PFSK-1 (cell line): ENCODE data around the gene DCBLD2.

ENCODE experiments used
- FOXP2 ChIP-seq: optimal IDR thresholded peaks from 2 replicates; pipeline ENCODE3; 2011; ENCODE audit warnings: borderline replicate concordance, control low read depth, inconsistent platforms; ENCODE audit not compliant: insufficient read depth; ENCODE audit errors: extremely low read length, extremely low read depth
- POLR2AphosphoS5 ChIP-seq: IDR thresholded peaks from 2 replicates; pipeline ENCODE4 v1.6.1; 2012; ENCODE audit warnings: low read depth, mild to moderate bottlenecking, control low read depth, low read length, moderate library complexity
- SIN3A ChIP-seq: IDR thresholded peaks from 2 replicates; pipeline ENCODE4 v1.6.1; 2012; ENCODE audit warnings: mild to moderate bottlenecking, low read length, moderate library complexity, borderline replicate concordance; ENCODE audit not compliant: insufficient read depth
- TAF1 ChIP-seq: IDR thresholded peaks from 2 replicates; pipeline ENCODE4 v1.6.1; 2012; ENCODE audit warnings: low read length, control low read depth, borderline replicate concordance; ENCODE audit not compliant: insufficient read depth
- TF ChIP-seq, protein P1 (sequence below), 2 experiments: IDR thresholded peaks; 2 replicates each; pipeline versions ENCODE4 v1.6.1 to v1.8.0; 2011 to 2012; ENCODE audit warnings: low read depth in 2 of 2, low read length in 2 of 2, control low read depth in 1 of 2, inconsistent platforms in 1 of 2, mild to moderate bottlenecking in 1 of 2, moderate library complexity in 1 of 2; ENCODE audit not compliant: insufficient read depth in 1 of 2

The DCBLD2 gene

DNA sequence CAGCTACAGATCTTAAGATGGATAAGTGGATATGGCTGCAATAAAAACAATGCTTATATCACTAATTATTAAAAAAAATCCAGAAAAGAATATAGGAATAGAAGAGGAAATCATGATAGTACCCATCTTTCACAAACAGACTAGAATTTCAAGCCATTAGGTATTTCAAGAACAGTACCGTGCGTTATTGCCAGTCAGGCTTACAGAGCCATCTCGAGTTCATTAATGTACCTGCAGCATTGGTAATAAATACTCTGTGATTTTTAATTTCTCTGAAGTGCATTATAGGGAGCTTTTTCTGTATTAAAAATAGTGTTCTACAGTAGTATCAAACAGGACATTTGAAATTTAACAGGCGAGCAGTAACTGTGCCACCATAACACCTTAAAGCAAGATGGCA lies 102.7 kb downstream of the DCBLD2 start:
- TF ChIP-seq SIN3A (no peak), TAF1 (no peak), POLR2AphosphoS5 (no peak), FOXP2 (no peak)
- TF ChIP-seq, protein P1, sequence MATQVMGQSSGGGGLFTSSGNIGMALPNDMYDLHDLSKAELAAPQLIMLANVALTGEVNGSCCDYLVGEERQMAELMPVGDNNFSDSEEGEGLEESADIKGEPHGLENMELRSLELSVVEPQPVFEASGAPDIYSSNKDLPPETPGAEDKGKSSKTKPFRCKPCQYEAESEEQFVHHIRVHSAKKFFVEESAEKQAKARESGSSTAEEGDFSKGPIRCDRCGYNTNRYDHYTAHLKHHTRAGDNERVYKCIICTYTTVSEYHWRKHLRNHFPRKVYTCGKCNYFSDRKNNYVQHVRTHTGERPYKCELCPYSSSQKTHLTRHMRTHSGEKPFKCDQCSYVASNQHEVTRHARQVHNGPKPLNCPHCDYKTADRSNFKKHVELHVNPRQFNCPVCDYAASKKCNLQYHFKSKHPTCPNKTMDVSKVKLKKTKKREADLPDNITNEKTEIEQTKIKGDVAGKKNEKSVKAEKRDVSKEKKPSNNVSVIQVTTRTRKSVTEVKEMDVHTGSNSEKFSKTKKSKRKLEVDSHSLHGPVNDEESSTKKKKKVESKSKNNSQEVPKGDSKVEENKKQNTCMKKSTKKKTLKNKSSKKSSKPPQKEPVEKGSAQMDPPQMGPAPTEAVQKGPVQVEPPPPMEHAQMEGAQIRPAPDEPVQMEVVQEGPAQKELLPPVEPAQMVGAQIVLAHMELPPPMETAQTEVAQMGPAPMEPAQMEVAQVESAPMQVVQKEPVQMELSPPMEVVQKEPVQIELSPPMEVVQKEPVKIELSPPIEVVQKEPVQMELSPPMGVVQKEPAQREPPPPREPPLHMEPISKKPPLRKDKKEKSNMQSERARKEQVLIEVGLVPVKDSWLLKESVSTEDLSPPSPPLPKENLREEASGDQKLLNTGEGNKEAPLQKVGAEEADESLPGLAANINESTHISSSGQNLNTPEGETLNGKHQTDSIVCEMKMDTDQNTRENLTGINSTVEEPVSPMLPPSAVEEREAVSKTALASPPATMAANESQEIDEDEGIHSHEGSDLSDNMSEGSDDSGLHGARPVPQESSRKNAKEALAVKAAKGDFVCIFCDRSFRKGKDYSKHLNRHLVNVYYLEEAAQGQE (IDR thresholded peaks at IDR 0.05; ENCODE audit: insufficient read depth in 1 of 2, low read depth in 2 of 2, low read length in 2 of 2): no peak

DNA sequence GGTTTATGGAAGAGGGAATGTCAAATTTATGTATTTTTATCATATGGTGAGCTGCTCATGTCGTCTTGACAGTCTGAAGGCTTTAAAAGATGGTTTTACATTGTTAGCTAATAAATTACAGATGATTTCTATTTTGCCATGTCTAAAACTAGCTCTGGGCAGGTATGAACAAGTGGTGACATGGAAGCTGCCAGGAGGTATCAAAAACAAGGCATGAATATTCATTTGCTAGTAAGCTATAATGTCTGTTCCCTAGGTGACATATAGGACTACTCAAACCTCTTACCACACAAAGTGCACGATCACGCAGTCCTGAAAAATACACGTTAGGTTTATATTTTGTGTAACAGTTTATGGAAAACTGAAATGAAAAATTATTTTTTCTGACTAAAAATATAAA lies 103.6 kb downstream of the DCBLD2 start:
- TF ChIP-seq POLR2AphosphoS5 (no peak), SIN3A (no peak), FOXP2 (no peak), TAF1 (no peak)
- TF ChIP-seq, protein P1 (IDR thresholded peaks at IDR 0.05; ENCODE audit: insufficient read depth in 1 of 2, low read depth in 2 of 2, low read length in 2 of 2): no peak

DNA sequence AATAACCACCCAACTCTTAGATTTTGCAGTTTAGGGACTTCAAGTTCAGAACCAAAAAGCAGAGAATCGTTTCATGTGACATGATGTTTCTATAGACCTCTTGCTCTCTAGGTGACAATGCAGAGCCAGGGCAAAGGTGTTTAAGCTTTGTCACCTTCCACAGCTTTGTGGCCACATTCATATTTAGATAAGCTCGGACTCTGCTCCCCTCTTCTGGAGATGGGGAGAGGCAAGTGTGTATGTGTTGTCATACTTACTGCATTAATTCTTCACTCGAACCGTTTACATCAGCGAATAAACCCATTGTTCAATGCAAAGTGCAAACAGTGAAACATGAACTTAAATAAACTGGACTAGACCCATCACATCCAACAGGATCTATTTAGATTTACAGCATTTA lies 105.2 kb downstream of the DCBLD2 start:
- TF ChIP-seq FOXP2 (no peak), TAF1 (no peak), POLR2AphosphoS5 (no peak), SIN3A (no peak)
- TF ChIP-seq, protein P1 (IDR thresholded peaks at IDR 0.05; ENCODE audit: insufficient read depth in 1 of 2, low read depth in 2 of 2, low read length in 2 of 2): no peak

DNA sequence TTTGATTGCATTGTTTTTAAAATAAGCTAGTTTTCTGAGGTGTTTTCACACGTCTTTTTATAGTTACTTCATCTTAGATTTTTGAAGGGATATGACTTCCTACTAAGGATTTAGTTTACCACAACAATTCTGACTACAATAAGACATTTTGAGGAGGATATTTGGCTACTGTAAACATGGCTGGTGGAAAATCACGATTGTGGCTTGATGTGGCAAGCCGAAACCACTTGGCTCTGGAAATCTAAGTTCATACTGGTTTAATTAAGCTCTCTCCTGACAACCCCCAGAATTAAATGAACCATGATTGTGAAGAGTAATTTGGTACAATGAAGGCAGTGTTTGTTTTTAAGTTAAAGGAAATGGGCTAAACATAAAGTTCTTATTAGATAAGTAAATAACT lies 107.5 kb downstream of the DCBLD2 start:
- TF ChIP-seq SIN3A: no peak
- TF ChIP-seq POLR2AphosphoS5: no peak
- TF ChIP-seq FOXP2: no peak

DNA sequence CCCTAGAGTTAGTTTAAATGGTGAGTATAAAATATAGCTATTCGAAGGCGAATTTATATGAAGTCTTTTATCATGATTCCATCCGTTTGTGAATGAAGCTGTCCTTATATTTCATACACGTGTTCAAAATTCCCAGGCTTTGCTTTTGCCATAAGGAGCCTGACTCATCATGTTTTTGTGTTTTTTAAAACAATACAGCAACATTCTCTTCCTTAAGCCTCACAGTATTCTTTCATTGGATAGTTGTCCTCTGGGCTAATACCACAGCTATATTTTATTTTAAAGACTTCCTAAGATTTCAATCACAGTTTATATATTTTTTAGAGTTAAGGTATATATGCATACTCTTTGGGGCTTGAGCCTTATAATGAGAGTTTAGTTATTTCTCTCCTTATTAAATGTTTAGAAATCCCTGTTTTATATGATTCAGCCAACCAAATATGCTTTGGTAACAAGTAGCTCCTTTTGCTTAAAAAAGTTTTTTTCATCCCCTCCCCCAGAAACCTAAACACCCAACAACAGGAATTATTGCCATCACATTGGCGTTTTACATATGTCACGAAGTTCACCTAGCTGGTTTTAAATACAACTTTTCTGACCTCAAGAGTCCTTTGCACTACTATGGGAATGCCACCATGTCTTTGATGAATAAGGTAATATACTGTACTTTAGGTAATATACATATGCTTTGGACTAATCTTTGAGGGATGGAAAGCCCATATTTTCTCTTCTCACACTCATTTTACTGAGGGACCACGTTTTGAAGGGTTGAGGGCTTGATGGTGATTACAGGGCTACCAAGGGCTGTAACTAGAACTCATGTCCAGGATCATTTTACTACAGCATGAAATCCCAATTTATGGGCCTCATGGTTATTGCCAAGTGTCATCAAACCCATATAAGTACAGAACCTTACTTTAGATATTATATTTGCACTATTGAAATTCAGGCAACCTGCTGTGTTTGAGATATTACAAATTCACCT lies 109.9 kb downstream of the DCBLD2 start:
- TF ChIP-seq POLR2AphosphoS5 (no peak), SIN3A (no peak), TAF1 (no peak)
- TF ChIP-seq, protein P1 (IDR thresholded peaks at IDR 0.05; ENCODE audit: insufficient read depth in 1 of 2, low read depth in 2 of 2, low read length in 2 of 2): no peak
